Central memory CD8-positive, alpha-beta T cell (primary cell): Measurements from ENCODE around the gene ATP6V0A4.
"Not testable (repeated sequence)": the region's sequence is repeated elsewhere in the genome, so short reads cannot be mapped to it uniquely, and the experiment has no call there.

Source experiments
- ATAC-seq: fragments of 150-1000 bp; cut with Tn5 transposase; replicated peaks from 2 replicates; pipeline ENCODE4 v1.10.0; 2022; ENCODE audit warnings: mild to moderate bottlenecking, moderate FRiP score, moderate number of reproducible peaks; ENCODE audit not compliant: poor library complexity, severe bottlenecking; ENCODE audit errors: extremely low read depth
- DNase-seq, 2 donors: peaks; one replicate each; pipeline ENCODE4 v3.0.0; 2021; ENCODE audit warnings: low spot score in 2 of 2
- H3K27ac Mint-ChIP-seq: one replicate; pipeline ENCODE4 v1.8.0; 2022; ENCODE audit warnings: low read depth, mild to moderate bottlenecking, moderate library complexity, mixed read lengths
- H3K27me3 Mint-ChIP-seq: one replicate; pipeline ENCODE4 v1.8.0; 2022; ENCODE audit warnings: mixed read lengths
- H3K36me3 Mint-ChIP-seq: one replicate; pipeline ENCODE4 v1.8.0; 2022; ENCODE audit warnings: mild to moderate bottlenecking, moderate library complexity, mixed read lengths; ENCODE audit not compliant: insufficient read depth
- H3K4me1 Mint-ChIP-seq: one replicate; pipeline ENCODE4 v1.8.0; 2022; ENCODE audit warnings: mixed read lengths
- H3K4me3 Mint-ChIP-seq: one replicate; pipeline ENCODE4 v1.8.0; 2022; ENCODE audit warnings: mild to moderate bottlenecking, moderate library complexity, mixed read lengths
- H3K9me3 Mint-ChIP-seq: one replicate; pipeline ENCODE4 v1.8.0; 2022; ENCODE audit warnings: mixed read lengths

ATP6V0A4 gene

DNA sequence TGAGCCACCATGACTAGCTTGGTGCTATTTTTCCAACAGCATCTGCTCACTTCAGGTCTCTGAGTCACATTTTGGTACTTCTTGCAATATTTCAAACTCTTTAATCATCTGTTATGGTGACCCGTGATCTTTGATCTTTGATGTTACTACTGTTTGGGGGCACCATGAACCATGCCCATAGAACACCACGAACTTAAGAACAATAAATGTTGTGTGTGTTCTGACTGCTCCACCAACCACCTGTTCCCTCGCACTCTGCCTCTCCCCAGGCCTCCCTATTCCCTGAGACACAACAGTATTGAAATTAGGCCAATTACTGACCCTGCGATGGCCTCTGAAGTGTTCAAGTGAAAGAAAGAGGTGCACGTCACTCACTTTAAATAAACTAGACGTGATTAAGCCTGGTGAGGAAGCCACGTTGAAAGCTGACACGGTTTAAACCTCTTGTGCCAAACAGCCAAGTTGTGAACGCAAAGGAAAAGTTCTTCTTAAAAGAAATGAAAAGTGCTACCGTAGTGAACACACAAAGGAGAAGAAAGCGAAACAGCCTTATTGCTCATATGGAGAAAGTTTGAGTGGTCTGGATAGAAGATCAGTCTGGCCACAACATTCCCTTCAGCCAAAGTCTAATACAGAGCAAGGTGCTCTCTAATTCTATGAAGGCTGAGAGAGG, 27.2 kb upstream of the ATP6V0A4 start:
- Mint-ChIP-seq H3K4me1 (no peaks in the 10 kb centered on the region), H3K4me3 (no peak overlapping the region), H3K9me3 (no peaks in the 10 kb centered on the region), H3K36me3 (no peaks in the 10 kb centered on the region), H3K27me3 (no peaks in the 10 kb centered on the region), H3K27ac (no peak overlapping the region)
- no peak for ATAC-seq
- no peak for DNase-seq

DNA sequence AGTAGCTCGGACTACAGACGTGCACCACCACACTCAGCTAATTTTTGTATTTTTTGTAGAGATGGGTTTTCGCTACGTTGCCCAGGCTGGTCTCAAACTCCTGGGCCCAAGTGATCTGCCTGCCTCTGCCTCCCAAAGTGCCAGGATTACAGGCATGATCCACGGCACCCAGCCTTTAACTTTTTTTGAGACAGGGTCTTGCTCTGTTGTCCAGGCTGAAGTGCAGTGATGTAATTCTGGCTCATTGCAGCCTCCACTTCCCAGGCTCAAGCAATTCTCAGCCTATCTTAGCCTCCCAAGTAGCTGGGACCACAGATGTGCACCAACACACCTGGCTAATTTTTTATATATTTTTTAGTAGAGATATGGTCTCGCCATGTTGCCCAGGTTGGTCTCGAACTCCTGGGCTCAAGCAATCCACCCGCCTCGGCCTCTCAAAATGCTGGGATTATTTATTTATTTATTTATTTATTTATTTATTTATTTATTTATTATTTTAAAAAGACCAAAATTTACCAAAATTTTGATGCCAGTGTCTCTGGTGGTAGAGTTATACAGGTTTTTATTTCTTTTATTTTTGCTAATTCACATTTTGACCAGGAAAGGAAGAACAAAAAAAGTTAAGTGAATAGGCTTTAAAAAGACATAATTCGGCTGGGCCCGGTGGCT, 25.0 kb upstream of the ATP6V0A4 start:
- Mint-ChIP-seq H3K27ac (no peak overlapping the region), H3K36me3 (no peaks in the 10 kb centered on the region), H3K4me3 (no peak overlapping the region), H3K4me1 (no peaks in the 10 kb centered on the region), H3K27me3 (no peaks in the 10 kb centered on the region), H3K9me3 (no peaks in the 10 kb centered on the region)
- no peak for ATAC-seq
- DNase-seq = no peak

DNA sequence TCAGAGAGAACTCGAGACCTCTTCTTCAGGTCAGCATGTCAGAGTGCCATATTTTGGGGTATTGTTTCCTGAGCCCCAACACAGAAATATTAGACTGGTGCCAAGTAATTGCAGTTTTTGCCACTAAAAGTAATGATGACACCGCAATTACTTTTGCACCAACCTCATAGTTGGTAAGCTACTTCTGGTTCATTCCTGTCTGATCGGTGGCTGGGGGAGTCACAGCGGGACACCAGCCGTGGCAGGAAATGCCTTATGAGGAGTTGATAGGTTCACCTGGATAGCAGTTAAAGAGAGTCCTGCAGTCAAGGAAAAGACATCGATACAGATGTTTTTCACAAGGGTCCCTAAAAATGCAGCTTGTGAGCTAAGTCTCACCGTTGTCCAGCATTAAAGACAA, 23.9 kb upstream of the ATP6V0A4 start:
- DNase-seq (no peak), ATAC-seq (no peak)
- no peaks in the 10 kb centered on the region for H3K4me1 Mint-ChIP-seq
- H3K4me3 Mint-ChIP-seq = no peak overlapping the region
- no peaks in the 10 kb centered on the region for H3K27me3 Mint-ChIP-seq
- no peak overlapping the region for H3K27ac Mint-ChIP-seq
- no peaks in the 10 kb centered on the region for H3K36me3 Mint-ChIP-seq
- H3K9me3 Mint-ChIP-seq = no peaks in the 10 kb centered on the region

DNA sequence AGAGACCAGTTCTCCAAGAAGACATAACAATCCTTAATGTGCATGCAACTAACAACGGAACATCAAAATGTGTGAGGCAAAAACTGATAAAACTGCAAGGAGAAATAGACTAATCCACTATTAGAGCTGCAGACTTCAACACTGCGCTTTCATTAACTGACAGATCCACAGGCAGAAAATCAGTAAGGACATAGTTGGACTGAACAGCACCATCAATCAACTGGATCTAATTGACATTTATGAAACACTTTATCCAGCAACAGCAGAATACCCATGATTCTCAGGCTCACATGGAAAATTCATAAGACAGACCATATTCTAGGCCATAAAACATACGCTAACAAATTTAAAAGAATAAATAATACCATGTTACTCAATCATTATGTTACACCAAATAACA, 21.6 kb upstream of the ATP6V0A4 start:
- Mint-ChIP-seq H3K36me3 (no peaks in the 10 kb centered on the region), H3K4me1 (no peaks in the 10 kb centered on the region), H3K9me3 (no peaks in the 10 kb centered on the region), H3K4me3 (no peak overlapping the region), H3K27ac (no peak overlapping the region), H3K27me3 (no peaks in the 10 kb centered on the region)
- DNase-seq (no peak), ATAC-seq (no peak)

DNA sequence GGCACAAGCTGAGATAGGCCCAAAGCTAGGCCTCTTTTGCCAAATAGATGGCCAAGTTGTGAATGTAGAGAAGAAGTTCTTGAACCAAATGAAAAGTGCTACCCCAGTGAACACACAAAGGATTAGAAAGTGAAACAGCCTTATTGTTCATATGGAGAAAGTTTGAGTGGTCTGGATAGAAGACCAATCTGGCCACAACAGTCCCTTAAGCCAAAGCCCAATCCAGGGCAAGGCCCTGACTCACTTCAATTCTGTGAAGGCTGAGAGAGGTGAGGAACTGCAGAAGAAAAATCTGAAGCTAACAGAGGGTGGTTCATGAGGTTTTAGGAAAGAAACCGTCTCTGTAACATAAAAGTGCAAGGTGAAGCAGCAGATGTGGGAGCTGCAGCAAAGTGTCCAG, 18.7 kb upstream of the ATP6V0A4 start:
- Mint-ChIP-seq H3K27ac (no peak overlapping the region), H3K9me3 (no peaks in the 10 kb centered on the region), H3K4me3 (no peak overlapping the region), H3K36me3 (no peaks in the 10 kb centered on the region), H3K27me3 (no peaks in the 10 kb centered on the region), H3K4me1 (no peaks in the 10 kb centered on the region)
- DNase-seq = no peak
- ATAC-seq = no peak

DNA sequence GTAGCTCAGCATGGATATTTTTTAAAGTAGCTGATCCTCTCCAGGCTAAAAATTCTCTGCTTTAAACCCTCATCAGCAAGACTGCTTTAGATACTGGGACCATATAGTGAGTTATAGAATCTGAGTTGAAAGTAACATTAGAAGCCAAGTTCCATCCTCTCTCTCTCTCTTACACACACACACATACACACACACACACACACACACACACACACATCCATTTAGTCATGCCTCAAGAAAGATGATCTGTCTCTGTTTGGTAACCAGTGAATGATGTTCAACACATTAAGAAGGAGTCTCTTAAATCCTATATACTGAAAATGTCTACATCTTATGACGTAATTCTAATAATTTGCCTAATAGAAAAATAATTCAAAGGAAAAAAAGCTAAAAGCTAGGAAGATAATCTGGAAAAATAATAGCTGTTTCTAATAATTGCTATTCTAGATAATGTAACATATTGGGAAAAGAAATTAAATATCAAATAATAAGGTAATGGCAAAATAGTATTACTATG, 16.9 kb upstream of the ATP6V0A4 start:
- Mint-ChIP-seq H3K4me1 (no peaks in the 10 kb centered on the region), H3K9me3 (no peaks in the 10 kb centered on the region), H3K36me3 (no peaks in the 10 kb centered on the region), H3K27ac (no peak overlapping the region), H3K27me3 (no peaks in the 10 kb centered on the region), H3K4me3 (no peak overlapping the region)
- ATAC-seq = no peak
- DNase-seq = no peak

DNA sequence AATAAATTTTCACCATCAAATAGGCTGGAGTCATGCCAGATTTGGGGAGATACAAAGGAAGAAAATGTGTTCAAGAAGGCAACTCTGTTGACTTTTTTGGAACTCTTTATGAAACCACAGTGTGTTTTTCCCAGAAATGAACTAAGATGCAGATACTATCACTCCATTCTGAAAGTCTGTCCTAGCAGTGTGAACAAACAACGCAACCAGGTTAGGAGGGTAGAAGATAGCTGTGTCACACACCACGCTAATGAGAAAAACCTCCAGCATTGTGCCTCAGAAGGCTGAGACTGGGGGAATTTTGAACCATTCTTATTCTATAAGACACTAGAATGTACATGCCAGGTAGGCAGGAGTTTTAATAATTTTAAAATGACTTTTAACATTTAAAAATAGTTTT, 15.9 kb upstream of the ATP6V0A4 start:
- no peak overlapping the region for H3K4me3 Mint-ChIP-seq
- H3K4me1 Mint-ChIP-seq = no peaks in the 10 kb centered on the region
- H3K9me3 Mint-ChIP-seq = no peaks in the 10 kb centered on the region
- no peaks in the 10 kb centered on the region for H3K36me3 Mint-ChIP-seq
- H3K27me3 Mint-ChIP-seq = no peaks in the 10 kb centered on the region
- DNase-seq (no peak), ATAC-seq (no peak)
- H3K27ac Mint-ChIP-seq = no peak overlapping the region

DNA sequence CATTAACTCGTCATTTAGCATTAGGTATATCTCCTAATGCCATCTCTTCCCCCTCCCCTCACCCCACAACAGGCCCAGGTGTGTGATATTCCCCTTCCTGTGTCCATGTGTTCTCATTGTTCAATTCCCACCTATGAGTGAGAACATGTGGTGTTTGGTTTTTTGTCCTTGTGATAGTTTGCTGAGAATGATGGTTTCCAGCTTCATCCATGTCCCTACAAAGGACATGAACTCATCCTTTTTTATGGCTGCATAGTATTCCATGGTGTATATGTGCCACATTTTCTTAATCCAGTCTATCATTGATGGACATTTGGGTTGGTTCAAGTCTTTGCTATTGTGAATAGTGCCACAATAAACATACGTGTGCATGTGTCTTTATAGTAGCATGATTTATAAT, 13.3 kb upstream of the ATP6V0A4 start:
- H3K27me3 Mint-ChIP-seq, H3K4me3 Mint-ChIP-seq, H3K27ac Mint-ChIP-seq, ATAC-seq, H3K36me3 Mint-ChIP-seq, H3K9me3 Mint-ChIP-seq, H3K4me1 Mint-ChIP-seq, DNase-seq: not testable (repeated sequence)

DNA sequence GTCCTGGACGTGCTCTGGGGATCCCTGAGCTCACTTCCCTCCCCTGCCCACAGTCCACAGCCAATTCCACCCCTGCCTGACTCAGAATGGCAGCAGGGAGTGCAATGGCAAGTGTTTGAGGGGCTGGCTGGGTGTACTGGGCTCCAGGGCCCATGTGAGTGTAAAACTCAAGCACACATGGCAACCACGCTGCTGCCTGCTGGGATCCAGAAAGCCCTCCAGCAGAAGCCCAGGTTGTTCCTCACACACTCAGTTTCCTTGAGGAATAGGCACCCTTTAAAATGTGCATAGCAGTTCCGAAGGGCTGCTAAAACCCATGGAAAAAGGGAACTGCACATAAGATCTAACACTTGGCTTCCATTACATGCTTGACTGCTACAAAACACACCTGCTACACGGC, 11.3 kb upstream of the ATP6V0A4 start:
- ATAC-seq (no peak), DNase-seq (no peak)

DNA sequence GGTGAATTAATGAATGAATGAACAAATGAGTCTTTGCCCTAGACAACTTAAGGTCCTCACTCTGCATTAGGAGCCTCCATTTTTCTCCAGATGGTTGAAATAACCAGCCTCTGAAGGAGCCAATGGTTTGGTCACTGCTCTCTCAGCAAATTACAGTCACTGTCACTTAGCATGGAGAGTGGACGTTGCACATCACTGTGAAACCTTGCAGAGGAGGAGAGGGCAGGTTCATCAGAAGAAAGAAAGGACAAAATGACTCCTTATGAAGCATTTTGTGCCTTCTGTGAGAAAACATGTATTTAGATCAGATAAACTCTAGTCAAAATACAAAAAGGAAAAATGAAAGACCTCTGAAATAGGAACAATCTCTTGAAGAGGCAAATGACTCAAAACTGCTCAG, 6.6 kb upstream of the ATP6V0A4 start:
- Mint-ChIP-seq H3K27ac (no peak overlapping the region), H3K4me1 (no peaks in the 10 kb centered on the region), H3K36me3 (no peaks in the 10 kb centered on the region), H3K27me3 (peaks cover 12% of the 10 kb centered on the region), H3K9me3 (no peaks in the 10 kb centered on the region), H3K4me3 (no peak overlapping the region)
- ATAC-seq (no peak), DNase-seq (no peak)

More for the DNA sequence above, 11.3 kb upstream of the ATP6V0A4 start:
- Mint-ChIP-seq H3K4me1 (no peaks in the 10 kb centered on the region), H3K27ac (no peak overlapping the region), H3K36me3 (no peaks in the 10 kb centered on the region), H3K9me3 (no peaks in the 10 kb centered on the region), H3K27me3 (no peaks in the 10 kb centered on the region), H3K4me3 (no peak overlapping the region)

DNA sequence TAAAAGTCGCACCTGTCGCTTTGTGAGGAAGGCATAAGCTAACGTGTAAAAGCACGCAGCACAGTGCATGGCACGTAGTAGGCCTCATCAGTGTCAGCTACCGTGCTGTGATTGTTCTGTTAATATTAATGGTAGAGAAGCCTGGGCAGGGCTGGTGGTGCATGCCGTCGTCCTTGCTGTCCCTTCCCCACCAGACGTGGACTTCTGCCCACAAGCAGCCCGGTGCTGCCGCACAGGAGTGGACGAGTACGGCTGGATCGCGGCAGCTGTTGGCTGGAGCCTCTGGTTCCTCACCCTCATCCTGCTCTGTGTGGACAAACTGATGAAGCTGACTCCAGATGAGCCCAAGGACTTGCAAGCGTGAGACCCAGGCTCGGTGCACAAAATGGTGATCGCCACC, 4.7 kb upstream of the ATP6V0A4 start:
- Mint-ChIP-seq H3K27me3 (peaks cover 21% of the 10 kb centered on the region), H3K9me3 (no peaks in the 10 kb centered on the region), H3K4me3 (no peak overlapping the region), H3K27ac (no peak overlapping the region), H3K36me3 (no peaks in the 10 kb centered on the region), H3K4me1 (peaks cover 9% of the 10 kb centered on the region)
- ATAC-seq = no peak
- DNase-seq = no peak

DNA sequence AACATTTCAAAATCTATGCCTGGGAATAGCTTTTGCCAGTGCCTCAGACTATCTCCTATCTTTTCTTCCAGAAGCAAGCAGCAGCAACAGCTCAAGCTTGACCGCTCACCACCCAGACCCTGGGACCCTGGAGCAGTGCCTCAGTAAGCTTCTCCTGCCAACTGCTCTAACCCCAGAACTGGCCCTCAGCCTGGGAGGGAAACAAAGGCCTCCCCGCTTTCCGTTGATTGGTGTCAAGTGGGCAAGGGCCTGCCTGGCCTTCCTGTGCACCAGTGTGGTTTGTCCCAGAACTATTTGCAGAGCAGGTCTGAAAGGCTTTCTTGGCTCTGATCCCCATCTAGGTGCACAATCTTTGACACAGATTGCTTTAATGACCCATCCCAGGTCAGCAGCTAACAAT, 3.3 kb upstream of the ATP6V0A4 start:
- ATAC-seq (no peak), DNase-seq (no peak)
- H3K9me3 Mint-ChIP-seq = no peaks in the 10 kb centered on the region
- no peak overlapping the region for H3K27ac Mint-ChIP-seq
- peaks cover 21% of the 10 kb centered on the region for H3K27me3 Mint-ChIP-seq
- H3K4me1 Mint-ChIP-seq = peaks cover 12% of the 10 kb centered on the region
- no peak overlapping the region for H3K4me3 Mint-ChIP-seq
- no peaks in the 10 kb centered on the region for H3K36me3 Mint-ChIP-seq

DNA sequence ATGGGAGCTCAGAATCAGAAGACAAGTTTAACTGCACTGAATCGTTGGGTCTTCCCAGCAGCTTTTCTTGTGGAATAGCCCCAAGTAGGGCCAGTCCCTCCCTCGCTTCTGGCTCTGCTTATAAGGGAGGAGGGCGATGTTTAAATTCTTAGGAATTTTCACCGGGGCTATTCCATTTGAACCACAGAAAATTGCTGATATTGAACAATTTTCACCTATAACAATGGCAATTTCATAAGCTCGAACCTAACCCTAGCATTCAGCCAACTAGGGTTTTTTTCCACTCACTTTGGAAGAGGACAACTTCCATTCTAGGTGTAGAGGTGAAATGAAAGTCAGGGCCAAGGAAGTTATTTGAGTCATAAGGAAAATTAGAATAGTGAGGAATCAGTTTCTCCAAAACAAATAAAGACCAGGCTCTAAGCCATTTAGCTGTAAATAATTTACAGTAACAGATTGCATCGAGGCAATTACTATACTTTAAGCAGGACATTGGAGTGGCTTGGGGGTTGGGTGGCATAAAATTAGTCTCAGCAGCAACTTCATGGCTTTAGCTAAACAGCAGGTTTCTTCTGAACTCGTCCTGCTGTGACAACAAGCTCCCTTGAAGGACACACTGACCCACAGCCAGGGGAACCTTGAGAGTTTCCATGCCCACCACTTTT, 1.5 kb upstream of the ATP6V0A4 start:
- peaks cover 12% of the 10 kb centered on the region for H3K4me1 Mint-ChIP-seq
- H3K27ac Mint-ChIP-seq = no peak overlapping the region
- H3K27me3 Mint-ChIP-seq = peaks cover 21% of the 10 kb centered on the region
- H3K36me3 Mint-ChIP-seq = peaks cover 1% of the 10 kb centered on the region
- H3K9me3 Mint-ChIP-seq = no peaks in the 10 kb centered on the region
- DNase-seq (no peak), ATAC-seq (no peak)
- H3K4me3 Mint-ChIP-seq = no peak overlapping the region
